GM12873 (cell line): Measurements from ENCODE around the gene CPED1.

Experiments used
- TF ChIP-seq, protein P1 (sequence below): IDR thresholded peaks from 2 replicates; pipeline ENCODE4 v1.5.1; 2012; ENCODE audit warnings: low read depth, mild to moderate bottlenecking, moderate library complexity, low read length, control low read depth; ENCODE audit not compliant: insufficient read depth; ENCODE audit errors: missing control alignments

CPED1 gene

DNA sequence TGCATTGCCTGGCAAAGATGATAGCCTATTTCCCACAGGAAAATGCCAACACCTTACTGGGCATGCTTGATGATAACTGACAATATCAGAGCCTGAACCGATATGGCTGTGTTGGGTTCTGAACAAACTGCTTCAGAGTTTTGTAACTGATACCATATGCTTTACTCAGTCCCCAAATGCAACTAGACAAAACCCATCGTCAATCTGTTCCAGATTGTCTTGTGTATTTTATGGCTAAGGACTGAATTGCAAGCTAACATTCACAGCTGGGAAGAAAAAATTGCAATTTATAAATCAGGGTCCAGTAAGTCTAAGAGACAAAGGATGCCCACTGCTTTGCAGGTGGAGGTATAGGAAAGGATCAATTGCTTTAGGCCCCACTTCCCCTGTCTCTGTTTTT, 223.5 kb downstream of the CPED1 start:
- TF ChIP-seq, protein P1, sequence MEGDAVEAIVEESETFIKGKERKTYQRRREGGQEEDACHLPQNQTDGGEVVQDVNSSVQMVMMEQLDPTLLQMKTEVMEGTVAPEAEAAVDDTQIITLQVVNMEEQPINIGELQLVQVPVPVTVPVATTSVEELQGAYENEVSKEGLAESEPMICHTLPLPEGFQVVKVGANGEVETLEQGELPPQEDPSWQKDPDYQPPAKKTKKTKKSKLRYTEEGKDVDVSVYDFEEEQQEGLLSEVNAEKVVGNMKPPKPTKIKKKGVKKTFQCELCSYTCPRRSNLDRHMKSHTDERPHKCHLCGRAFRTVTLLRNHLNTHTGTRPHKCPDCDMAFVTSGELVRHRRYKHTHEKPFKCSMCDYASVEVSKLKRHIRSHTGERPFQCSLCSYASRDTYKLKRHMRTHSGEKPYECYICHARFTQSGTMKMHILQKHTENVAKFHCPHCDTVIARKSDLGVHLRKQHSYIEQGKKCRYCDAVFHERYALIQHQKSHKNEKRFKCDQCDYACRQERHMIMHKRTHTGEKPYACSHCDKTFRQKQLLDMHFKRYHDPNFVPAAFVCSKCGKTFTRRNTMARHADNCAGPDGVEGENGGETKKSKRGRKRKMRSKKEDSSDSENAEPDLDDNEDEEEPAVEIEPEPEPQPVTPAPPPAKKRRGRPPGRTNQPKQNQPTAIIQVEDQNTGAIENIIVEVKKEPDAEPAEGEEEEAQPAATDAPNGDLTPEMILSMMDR, result no peak

DNA sequence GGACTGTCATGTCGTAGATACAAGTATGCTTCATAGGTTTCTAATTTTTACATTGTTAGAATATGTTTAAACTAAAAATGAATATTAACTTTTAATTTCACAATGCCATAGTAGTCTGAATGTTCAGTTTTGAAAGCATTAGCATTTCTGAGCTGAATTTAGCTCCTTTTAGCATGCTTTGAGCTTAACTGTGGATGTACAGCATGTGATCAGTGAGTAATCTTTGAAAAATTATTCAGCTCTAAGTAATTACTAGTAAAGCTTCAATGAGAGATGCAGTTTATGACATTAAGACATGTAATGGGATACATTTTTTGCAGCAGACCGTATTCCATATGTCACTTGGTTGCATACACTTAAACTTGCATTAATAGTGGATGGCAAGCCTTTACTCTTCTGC, 226.1 kb downstream of the CPED1 start:
- TF ChIP-seq, protein P1, result no peak

DNA sequence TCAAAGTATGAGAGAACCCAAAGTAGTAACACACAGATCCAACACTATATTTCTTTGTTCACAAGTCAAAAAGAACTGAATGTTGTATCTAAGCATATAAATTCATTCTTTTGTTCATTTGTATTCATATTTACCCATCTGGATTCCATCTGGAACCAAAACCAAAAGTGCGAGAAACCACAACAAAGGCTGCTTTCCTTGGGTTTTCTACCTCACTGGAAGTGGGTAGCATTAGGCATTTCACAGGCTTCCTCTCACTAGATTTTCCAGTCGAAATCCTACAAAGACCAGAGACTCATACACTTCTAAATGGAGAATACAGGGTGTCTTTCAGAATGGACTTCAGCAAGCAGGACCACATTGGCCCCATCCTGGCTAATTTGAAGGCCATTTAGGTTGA, 230.5 kb downstream of the CPED1 start:
- TF ChIP-seq, protein P1, result no peak

DNA sequence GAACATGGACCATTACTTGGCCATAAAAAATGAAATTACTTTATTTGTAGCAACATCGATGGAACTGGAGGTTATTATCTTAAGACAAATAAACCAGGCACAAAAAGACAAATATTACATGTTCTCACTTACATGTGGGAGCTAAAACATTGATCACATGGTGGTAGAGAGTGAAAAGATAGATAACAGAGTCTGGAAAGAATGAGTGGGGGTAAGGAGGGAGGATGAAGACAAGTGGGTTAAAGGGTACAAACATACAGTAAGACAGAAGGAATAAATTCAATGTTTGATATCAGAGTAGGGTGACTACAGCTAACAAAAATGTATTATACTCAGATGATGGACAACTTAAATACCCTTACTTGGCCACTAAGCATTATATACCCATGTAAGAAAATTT, 240.3 kb downstream of the CPED1 start:
- TF ChIP-seq, protein P1, result no peak

DNA sequence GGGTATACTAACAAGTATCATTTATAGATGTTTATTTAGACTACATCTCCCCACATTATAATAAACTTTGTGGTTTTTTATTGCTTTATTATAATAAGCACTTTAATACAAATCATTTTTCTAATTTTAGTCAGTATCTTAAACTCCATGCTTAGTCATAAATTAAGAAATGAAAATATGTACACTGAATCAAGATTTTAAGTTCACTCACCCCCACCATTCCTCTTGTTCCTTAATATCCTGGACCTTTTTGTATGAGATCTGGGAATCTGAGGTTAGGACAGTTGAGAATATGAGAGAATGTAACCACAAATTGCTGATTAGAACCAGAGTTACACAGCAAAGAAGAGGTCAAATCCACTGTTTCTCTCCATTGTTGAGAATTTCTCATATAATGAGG, 246.7 kb downstream of the CPED1 start:
- TF ChIP-seq, protein P1, result no peak

DNA sequence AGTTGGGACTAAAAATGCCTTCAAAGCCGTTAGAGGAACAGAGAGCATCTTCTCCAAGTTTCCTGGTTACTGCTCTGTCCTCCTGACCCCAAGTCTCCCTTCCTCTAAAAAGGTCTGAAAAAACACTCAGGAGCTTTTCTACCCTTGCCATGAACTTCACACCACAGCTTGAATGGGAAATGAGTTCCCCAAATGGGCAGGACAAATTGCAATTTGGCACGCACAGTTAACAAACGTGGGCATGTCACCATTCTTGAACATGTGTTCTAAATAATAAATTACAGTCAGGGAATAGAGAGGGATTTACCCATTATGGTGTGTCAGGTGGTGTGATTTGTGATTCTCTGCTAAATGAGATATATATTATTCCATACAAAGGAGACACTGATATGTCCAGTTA, 249.1 kb downstream of the CPED1 start:
- TF ChIP-seq, protein P1, result no peak

DNA sequence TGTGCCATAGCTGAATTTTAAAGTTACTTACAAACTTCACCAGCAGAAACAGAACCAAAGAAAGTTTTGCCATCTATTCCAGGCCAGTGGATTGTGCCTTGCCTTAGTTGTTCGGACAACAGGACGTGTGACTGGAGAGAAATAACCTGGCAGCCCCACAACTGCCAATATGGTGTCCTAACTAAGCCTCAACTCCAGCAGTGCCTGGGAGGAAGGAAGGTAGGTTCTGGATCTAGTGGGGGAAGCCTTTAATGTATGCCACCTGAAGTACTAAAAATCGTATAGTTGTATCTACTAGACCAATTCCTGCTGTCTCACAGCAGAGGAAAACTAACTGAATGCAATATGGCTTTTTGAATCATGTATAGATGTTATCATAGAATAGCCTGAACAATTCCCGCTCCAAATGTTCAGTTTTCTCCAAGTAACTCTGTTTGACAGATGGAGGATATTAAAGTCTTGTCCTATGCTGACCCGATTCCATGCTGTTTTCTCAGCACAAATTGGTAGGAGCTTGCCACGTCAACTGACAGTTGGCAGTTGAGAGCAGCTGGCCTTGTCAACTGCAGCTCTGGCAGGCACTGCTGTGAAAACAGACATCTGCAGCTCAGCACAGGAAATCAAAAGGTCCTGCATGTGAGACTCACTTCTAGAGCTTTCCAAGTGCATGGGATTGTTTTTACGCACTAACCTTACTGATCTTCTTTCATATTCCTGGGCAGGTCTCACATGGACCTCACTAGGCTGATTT, 255.8 kb downstream of the CPED1 start:
- TF ChIP-seq, protein P1, result no peak

DNA sequence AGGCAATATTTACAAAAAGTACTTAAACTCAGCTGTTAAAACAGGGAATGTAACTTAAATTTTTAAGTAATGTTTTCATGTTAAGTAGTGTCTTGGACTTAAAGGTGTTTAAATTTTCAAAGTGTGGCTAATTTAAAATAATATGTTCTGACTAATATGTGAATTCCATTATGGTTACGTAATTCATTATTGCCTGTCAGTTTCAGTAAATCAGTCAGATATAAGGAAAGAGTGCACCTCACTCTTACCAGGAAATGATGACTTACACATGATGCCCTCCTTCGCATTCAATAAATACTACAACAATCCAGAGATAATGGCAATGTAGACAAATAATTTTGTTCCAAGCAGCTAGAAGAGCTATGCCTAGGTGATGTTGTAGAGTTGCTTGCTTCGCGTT, 271.3 kb downstream of the CPED1 start:
- TF ChIP-seq, protein P1, result no peak
